ENCODE results near the gene REM2.
A peak's percentile ranks its signal among the peaks of the same experiment; 100 is the strongest.

Gene REM2

GRCh38 chr14:22928237-22929103 lies 45.4 kb downstream of the REM2 start:
- FAIRE-seq (no peak), DNase-seq (ENCODE audit: low spot score) (no peak)

DNA sequence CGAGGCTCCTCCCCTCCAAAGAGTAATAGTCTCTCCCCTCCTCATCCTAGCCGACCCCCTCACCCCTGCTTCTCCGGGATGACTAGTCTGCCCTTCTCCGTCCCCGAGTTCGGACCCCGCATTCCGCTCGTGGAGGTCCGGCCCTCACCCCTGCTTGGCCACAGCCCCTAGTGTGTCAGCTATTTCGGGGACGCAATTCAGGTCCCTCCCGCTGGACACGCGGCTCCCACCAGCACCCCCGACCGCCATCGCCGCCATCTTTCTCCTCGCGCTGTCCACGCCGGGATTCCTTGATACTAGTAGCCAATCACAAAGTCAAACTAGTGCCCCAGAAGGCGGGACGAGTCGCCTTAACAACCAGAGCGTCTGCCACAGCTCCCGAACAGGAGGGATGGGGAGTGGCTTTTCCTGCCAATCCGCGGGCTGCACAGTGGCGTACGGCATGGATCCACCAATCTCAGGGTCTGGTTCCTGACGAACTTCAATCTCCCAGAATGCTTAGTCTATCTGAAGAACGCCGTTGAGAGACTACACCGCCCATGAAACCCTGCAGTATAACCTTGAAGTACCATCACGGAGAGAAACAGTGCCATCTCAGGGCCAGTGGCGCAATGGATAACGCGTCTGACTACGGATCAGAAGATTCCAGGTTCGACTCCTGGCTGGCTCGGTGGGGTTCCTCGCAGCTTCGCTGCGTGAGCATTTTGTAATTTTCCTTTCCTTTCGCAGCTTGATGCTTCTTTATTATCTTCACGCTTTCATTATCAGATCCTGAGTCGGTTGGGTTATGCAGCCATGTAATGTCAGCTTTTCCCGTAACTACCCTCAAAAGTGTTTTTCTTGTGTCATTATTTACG lies 46.3 kb downstream of the REM2 start, which contains the start of gene PRMT5:
TSS of gene PRMT5 (minus strand) at position 273 of the 857 bp plus-strand sequence. CDS start at position 258, 15 bp downstream.
- FAIRE-seq, result peak; percentile 9
- DNase-seq (ENCODE audit: low spot score), result peak; percentile 98

DNA sequence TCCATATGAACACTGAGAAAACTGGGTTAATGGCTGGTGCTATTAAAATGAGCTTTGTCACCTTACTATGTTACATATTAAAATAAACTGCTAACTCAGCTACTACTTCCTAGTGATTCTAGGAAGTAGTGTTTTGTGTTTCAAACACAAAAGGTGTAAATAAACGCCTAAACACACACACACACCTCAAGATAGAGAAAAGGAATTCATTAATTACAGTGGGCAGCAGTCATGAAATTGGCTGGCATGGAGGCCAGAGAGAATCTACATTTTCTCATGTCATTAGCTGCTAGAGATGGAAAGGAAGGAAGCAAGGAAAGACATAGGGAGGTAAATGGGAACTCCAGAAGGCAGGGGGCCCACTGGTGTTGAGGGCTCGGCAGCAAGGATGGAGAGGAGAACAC lies 46.9 kb downstream of the REM2 start:
- FAIRE-seq (no peak), DNase-seq (ENCODE audit: low spot score) (no peak)

- FAIRE-seq (no peak), DNase-seq (ENCODE audit: low spot score) (no peak)
Measured at GRCh38 chr14:22932146-22932545, 49.1 kb downstream of the REM2 start.

DNA sequence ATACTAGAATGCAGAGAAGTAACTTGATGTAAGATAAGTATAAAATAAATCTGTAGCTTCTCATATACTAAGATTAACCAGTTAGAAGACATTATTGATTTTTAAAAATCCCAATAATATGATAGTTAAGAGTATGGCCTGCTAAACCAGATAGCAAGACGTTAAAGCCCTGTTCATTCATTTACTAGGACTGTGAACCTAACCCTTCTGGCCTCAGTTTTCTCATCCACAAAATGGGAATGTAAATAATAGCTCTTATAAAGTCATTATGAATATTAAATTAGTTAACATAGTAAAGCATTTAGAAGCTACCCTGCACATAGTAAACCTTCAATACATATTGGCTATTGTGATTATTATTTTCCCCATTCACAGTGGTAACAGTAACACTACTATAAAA lies 52.1 kb downstream of the REM2 start:
- FAIRE-seq (no peak), DNase-seq (ENCODE audit: low spot score) (no peak)

Measured in urothelium cell line (cell line).